Calu3 (cell line): ENCODE data around the gene TMEM204. TPM values are rescaled to one million over a fixed set of nuclear protein-coding genes. Genes with fewer than 3 reads are reported as not detected.

ENCODE experiments used
- BruUV-seq: library from RNA; stranded (reverse); fragments of 400-500 nt; replicated peaks from 2 replicates; lab custom pipeline; 2021; lab: Mats Ljungman, UMichigan
- CTCF ChIA-PET: fragments of 300-600 bp; sonication (Branson Sonifier 250); formaldehyde crosslinking; loops from one replicate; lab custom pipeline; 2022; ENCODE audit warnings: antibody characterized with exemption; lab: Charles Lee
- DNase-seq: peaks from one replicate; pipeline ENCODE4 v3.0.0; 2022
- H3K27ac Mint-ChIP-seq: one replicate; pipeline ENCODE4 v1.8.0; 2022; ENCODE audit warnings: mixed read lengths; ENCODE audit not compliant: unreplicated experiment
- H3K27me3 Mint-ChIP-seq: one replicate; pipeline ENCODE4 v1.8.0; 2022; ENCODE audit warnings: mixed read lengths; ENCODE audit not compliant: unreplicated experiment
- H3K36me3 Mint-ChIP-seq: one replicate; pipeline ENCODE4 v1.8.0; 2022; ENCODE audit warnings: mild to moderate bottlenecking, moderate library complexity, mixed read lengths; ENCODE audit not compliant: insufficient read depth, unreplicated experiment
- H3K4me1 Mint-ChIP-seq: one replicate; pipeline ENCODE4 v1.8.0; 2022; ENCODE audit warnings: mild to moderate bottlenecking, low read depth, mixed read lengths; ENCODE audit not compliant: unreplicated experiment
- H3K4me3 Mint-ChIP-seq: one replicate; pipeline ENCODE4 v1.8.0; 2022; ENCODE audit warnings: mild to moderate bottlenecking, low read depth, moderate library complexity, mixed read lengths; ENCODE audit not compliant: unreplicated experiment
- H3K9me3 Mint-ChIP-seq: one replicate; pipeline ENCODE4 v1.8.0; 2022; ENCODE audit warnings: low read depth, mixed read lengths; ENCODE audit not compliant: unreplicated experiment
- intact Hi-C: fragments of 100-400 bp; cut with micrococcal nuclease; formaldehyde crosslinking; loops from one replicate; pipeline ENCODE4 v1.10.0; 2022; ENCODE audit not compliant: unreplicated experiment
- total RNA-seq: library from RNA; stranded (reverse); gene quantifications from 2 replicates; pipeline ENCODE4 v1.2.3, GENCODE V29; 2022
- TF ChIP-seq, protein P1 (sequence below): fragments of 200-600 bp; IDR thresholded peaks from one replicate; pipeline ENCODE4 v1.8.0; 2022; ENCODE audit warnings: antibody characterized with exemption; ENCODE audit not compliant: unreplicated experiment

Gene TMEM204
- total RNA-seq, 1 experiment from 2014 or later = not detected

- H3K4me3 Mint-ChIP-seq = no peak overlapping the region
- H3K36me3 Mint-ChIP-seq = no peaks in the 10 kb centered on the region
- BruUV-seq = no TSS peak
- intact Hi-C loops = no loop called here
- no peaks in the 10 kb centered on the region for H3K4me1 Mint-ChIP-seq
- CTCF ChIA-PET = no interaction called here
- DNase-seq = no peak
- H3K27ac Mint-ChIP-seq = no peak overlapping the region
- TF ChIP-seq, protein P1, sequence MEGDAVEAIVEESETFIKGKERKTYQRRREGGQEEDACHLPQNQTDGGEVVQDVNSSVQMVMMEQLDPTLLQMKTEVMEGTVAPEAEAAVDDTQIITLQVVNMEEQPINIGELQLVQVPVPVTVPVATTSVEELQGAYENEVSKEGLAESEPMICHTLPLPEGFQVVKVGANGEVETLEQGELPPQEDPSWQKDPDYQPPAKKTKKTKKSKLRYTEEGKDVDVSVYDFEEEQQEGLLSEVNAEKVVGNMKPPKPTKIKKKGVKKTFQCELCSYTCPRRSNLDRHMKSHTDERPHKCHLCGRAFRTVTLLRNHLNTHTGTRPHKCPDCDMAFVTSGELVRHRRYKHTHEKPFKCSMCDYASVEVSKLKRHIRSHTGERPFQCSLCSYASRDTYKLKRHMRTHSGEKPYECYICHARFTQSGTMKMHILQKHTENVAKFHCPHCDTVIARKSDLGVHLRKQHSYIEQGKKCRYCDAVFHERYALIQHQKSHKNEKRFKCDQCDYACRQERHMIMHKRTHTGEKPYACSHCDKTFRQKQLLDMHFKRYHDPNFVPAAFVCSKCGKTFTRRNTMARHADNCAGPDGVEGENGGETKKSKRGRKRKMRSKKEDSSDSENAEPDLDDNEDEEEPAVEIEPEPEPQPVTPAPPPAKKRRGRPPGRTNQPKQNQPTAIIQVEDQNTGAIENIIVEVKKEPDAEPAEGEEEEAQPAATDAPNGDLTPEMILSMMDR = no peak
- H3K27me3 Mint-ChIP-seq = no peaks in the 10 kb centered on the region
- no peaks in the 10 kb centered on the region for H3K9me3 Mint-ChIP-seq
Measured at GRCh38 chr16:1573301-1573700, 39.8 kb downstream of the TMEM204 start.

GRCh38 chr16:1575578-1575977 is 42.1 kb downstream of the TMEM204 start:
- intact Hi-C loops = no loop called here
- Mint-ChIP-seq H3K4me1 (no peaks in the 10 kb centered on the region), H3K9me3 (no peaks in the 10 kb centered on the region), H3K36me3 (no peaks in the 10 kb centered on the region), H3K27ac (no peak overlapping the region), H3K4me3 (no peak overlapping the region), H3K27me3 (no peaks in the 10 kb centered on the region)
- CTCF ChIA-PET = no interaction called here
- BruUV-seq = no TSS peak
- no peak for DNase-seq
- TF ChIP-seq, protein P1 = no peak

DNA sequence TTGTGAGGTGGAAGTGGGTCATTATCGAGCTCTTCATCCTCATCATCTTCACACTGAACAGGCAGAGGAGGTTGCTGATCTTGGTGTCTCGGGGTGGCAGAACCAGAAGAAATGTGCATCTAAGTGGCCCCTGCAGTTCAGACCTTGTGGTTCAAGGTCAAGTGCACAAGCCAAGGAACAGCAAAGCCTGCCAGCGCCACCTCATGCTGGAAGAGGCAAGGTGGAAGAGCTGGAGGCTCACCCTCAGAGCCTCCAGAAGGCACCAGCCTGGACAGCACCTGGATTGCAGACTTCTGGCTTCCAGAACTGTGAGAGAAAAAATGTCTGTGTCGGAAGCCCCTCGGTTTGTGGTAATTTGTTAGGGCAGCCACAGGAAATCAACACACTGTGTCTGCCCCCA is 45.7 kb downstream of the TMEM204 start:
- no peak overlapping the region for H3K27ac Mint-ChIP-seq
- TF ChIP-seq, protein P1 = no peak
- CTCF ChIA-PET = interaction anchor here (0.6 kb wide), 1 partner anchor 15 kb away, joined by 4 read pairs; no protein-coding TSS in a partner anchor
- no peak overlapping the region for H3K4me3 Mint-ChIP-seq
- H3K4me1 Mint-ChIP-seq = no peaks in the 10 kb centered on the region
- H3K36me3 Mint-ChIP-seq = peaks cover 9% of the 10 kb centered on the region
- no peaks in the 10 kb centered on the region for H3K27me3 Mint-ChIP-seq
- intact Hi-C loops = no loop called here
- BruUV-seq = no TSS peak
- H3K9me3 Mint-ChIP-seq = no peaks in the 10 kb centered on the region
- DNase-seq = no peak

GRCh38 chr16:1580256-1580655 is 46.8 kb downstream of the TMEM204 start:
- CTCF ChIA-PET = no interaction called here
- TF ChIP-seq, protein P1 = no peak
- Mint-ChIP-seq H3K36me3 (peaks cover 9% of the 10 kb centered on the region), H3K9me3 (no peaks in the 10 kb centered on the region), H3K4me3 (no peak overlapping the region), H3K27me3 (no peaks in the 10 kb centered on the region), H3K4me1 (no peaks in the 10 kb centered on the region), H3K27ac (no peak overlapping the region)
- DNase-seq = no peak
- intact Hi-C loops = no loop called here
- BruUV-seq = no TSS peak
